ENCODE results near the gene NXPH3. TPM values are rescaled to one million over a fixed set of nuclear protein-coding genes. Genes with fewer than 3 reads are reported as not detected.

Gene NXPH3
- total RNA-seq, 1 experiment from 2014 or later, result not detected

GRCh38 chr17:49576088-49576916 is 631 bp downstream of the NXPH3 start:
- Mint-ChIP-seq H3K9me3 (ENCODE audit: low read depth, unreplicated experiment) (no peaks in the 10 kb centered on the region), H3K4me1 (ENCODE audit: low read depth, unreplicated experiment) (peaks cover 10% of the 10 kb centered on the region), H3K36me3 (ENCODE audit: insufficient read depth, unreplicated experiment) (peaks cover 10% of the 10 kb centered on the region), H3K27me3 (ENCODE audit: unreplicated experiment) (peaks cover 100% of the 10 kb centered on the region), H3K4me3 (ENCODE audit: low read depth, unreplicated experiment) (peak overlapping the region; percentile 62), H3K27ac (ENCODE audit: unreplicated experiment) (no peak overlapping the region)
- DNase-seq, result peak; percentile 35
- TF ChIP-seq, protein P1, sequence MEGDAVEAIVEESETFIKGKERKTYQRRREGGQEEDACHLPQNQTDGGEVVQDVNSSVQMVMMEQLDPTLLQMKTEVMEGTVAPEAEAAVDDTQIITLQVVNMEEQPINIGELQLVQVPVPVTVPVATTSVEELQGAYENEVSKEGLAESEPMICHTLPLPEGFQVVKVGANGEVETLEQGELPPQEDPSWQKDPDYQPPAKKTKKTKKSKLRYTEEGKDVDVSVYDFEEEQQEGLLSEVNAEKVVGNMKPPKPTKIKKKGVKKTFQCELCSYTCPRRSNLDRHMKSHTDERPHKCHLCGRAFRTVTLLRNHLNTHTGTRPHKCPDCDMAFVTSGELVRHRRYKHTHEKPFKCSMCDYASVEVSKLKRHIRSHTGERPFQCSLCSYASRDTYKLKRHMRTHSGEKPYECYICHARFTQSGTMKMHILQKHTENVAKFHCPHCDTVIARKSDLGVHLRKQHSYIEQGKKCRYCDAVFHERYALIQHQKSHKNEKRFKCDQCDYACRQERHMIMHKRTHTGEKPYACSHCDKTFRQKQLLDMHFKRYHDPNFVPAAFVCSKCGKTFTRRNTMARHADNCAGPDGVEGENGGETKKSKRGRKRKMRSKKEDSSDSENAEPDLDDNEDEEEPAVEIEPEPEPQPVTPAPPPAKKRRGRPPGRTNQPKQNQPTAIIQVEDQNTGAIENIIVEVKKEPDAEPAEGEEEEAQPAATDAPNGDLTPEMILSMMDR (IDR thresholded peaks at IDR 0.05; ENCODE audit: unreplicated experiment), result no peak
- CTCF ChIA-PET, result interaction anchor here (0.7 to 2.1 kb wide), 2 partner anchors 10 to 304 kb away, joined by 3 to 6 read pairs; no protein-coding TSS in a partner anchor
- intact Hi-C loops (cut with micrococcal nuclease; ENCODE audit: unreplicated experiment), result no loop called here
- no TSS peak for BruUV-seq (replicated peaks)

DNA sequence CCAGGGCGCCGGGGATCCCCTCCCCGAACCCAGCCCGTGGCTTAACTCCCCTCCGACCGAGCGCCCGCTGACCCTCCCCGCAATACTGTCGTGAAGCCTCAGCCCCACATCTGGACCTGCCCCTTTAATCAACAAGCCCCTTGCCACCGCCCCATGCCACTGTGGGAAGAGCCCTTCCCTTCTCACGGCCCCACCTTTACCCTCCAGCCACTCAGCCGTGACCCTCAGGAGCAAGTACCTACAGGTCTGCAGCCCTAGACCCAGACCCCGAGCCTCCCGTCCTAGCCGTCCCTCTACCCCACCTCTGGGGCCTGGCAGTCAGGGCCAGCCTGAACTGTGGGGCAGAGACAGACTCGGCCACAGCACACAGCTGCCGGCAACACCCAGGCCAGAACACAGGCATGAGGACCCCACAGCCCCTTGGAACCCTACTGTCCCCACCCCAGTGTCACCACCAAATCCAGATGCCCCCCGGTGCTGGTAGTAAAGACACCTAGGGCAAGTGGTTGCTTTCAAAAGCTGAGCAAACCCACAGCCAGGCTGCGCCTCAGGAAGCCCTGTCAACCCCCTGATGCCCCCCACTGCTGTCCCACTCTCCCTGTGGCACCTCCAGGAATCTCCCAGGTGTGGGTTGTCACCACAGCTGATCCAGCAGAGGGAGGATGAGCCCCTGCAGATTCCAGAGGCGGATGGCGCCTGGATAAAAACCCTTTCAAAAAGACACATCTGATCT is 1.4 kb downstream of the NXPH3 start:
- Mint-ChIP-seq H3K4me3 (ENCODE audit: low read depth, unreplicated experiment) (peak overlapping the region; percentile 62), H3K27me3 (ENCODE audit: unreplicated experiment) (peaks cover 99% of the 10 kb centered on the region), H3K36me3 (ENCODE audit: insufficient read depth, unreplicated experiment) (peaks cover 10% of the 10 kb centered on the region), H3K27ac (ENCODE audit: unreplicated experiment) (no peak overlapping the region), H3K9me3 (ENCODE audit: low read depth, unreplicated experiment) (no peaks in the 10 kb centered on the region), H3K4me1 (ENCODE audit: low read depth, unreplicated experiment) (peaks cover 10% of the 10 kb centered on the region)
- TF ChIP-seq, protein P1 (IDR thresholded peaks at IDR 0.05; ENCODE audit: unreplicated experiment), result no peak
- CTCF ChIA-PET, result no interaction called here
- no peak for DNase-seq
- BruUV-seq (replicated peaks), result no TSS peak
- intact Hi-C loops (cut with micrococcal nuclease; ENCODE audit: unreplicated experiment), result no loop called here

- CTCF ChIA-PET, result interaction anchor here (0.8 kb wide), 1 partner anchor 24 kb away, joined by 3 read pairs; no protein-coding TSS in a partner anchor
Observed at GRCh38 chr17:49577650-49577934, 1.9 kb downstream of the NXPH3 start.

GRCh38 chr17:49577963-49578362 is 2.3 kb downstream of the NXPH3 start:
- peaks cover 10% of the 10 kb centered on the region for H3K36me3 Mint-ChIP-seq (ENCODE audit: insufficient read depth, unreplicated experiment)
- H3K9me3 Mint-ChIP-seq (ENCODE audit: low read depth, unreplicated experiment), result no peaks in the 10 kb centered on the region
- H3K27me3 Mint-ChIP-seq (ENCODE audit: unreplicated experiment), result peaks cover 90% of the 10 kb centered on the region
- peaks cover 10% of the 10 kb centered on the region for H3K4me1 Mint-ChIP-seq (ENCODE audit: low read depth, unreplicated experiment)
- CTCF ChIA-PET, result interaction anchor here (0.7 to 0.8 kb wide), 2 partner anchors 23 to 488 kb away, joined by 3 read pairs; no protein-coding TSS in a partner anchor
- H3K4me3 Mint-ChIP-seq (ENCODE audit: low read depth, unreplicated experiment), result no peak overlapping the region
- H3K27ac Mint-ChIP-seq (ENCODE audit: unreplicated experiment), result no peak overlapping the region
- DNase-seq, result no peak
- no TSS peak for BruUV-seq (replicated peaks)
- intact Hi-C loops (cut with micrococcal nuclease; ENCODE audit: unreplicated experiment), result no loop called here
- TF ChIP-seq, protein P1 (IDR thresholded peaks at IDR 0.05; ENCODE audit: unreplicated experiment), result no peak

More at GRCh38 chr17:49577650-49577934, 1.9 kb downstream of the NXPH3 start:
- no TSS peak for BruUV-seq (replicated peaks)
- TF ChIP-seq, protein P1 (IDR thresholded peaks at IDR 0.05; ENCODE audit: unreplicated experiment), result no peak
- no peak overlapping the region for H3K4me3 Mint-ChIP-seq (ENCODE audit: low read depth, unreplicated experiment)
- no peak for DNase-seq
- peaks cover 10% of the 10 kb centered on the region for H3K36me3 Mint-ChIP-seq (ENCODE audit: insufficient read depth, unreplicated experiment)
- H3K27ac Mint-ChIP-seq (ENCODE audit: unreplicated experiment), result no peak overlapping the region
- intact Hi-C loops (cut with micrococcal nuclease; ENCODE audit: unreplicated experiment), result no loop called here
- H3K4me1 Mint-ChIP-seq (ENCODE audit: low read depth, unreplicated experiment), result peaks cover 10% of the 10 kb centered on the region
- H3K27me3 Mint-ChIP-seq (ENCODE audit: unreplicated experiment), result peaks cover 94% of the 10 kb centered on the region
- no peaks in the 10 kb centered on the region for H3K9me3 Mint-ChIP-seq (ENCODE audit: low read depth, unreplicated experiment)

Measured in Calu3 (cell line).